CD14-positive monocyte (primary cell): ENCODE measurements around the gene KRT17. TPM values are rescaled to one million over a fixed set of nuclear protein-coding genes. Genes with fewer than 3 reads are reported as not detected.
A peak's percentile ranks its signal among the peaks of the same experiment; 100 is the strongest.

Source experiments
- DNase-seq, 3 donors: peaks; one replicate each; pipeline ENCODE4 v3.0.0-alpha.2; 2011 to 2022
- H2AFZ ChIP-seq: 2 replicates; pipeline ENCODE4 v1.6.0; 2012; ENCODE audit warnings: mild to moderate bottlenecking, low read depth, low read length, inconsistent platforms; ENCODE audit not compliant: insufficient read depth, poor library complexity, severe bottlenecking
- H3K27ac ChIP-seq, 2 donors: 1 replicate in 1 of 2; 2 replicates in 1 of 2; pipeline ENCODE4 v1.5.1; 2012 to 2013; ENCODE audit warnings: low read length in 2 of 2, control low read depth in 1 of 2, inconsistent platforms in 1 of 2, low read depth in 1 of 2, mild to moderate bottlenecking in 1 of 2
- H3K27me3 ChIP-seq, 2 donors: one replicate each; pipeline versions ENCODE4 v1.6.0 to v1.6.1; 2011 to 2013; ENCODE audit warnings: low read length in 2 of 2; ENCODE audit not compliant: control insufficient read depth in 2 of 2, insufficient read depth in 2 of 2
- H3K36me3 ChIP-seq, 2 donors: replicated peaks in 1 of 2; 1 replicate in 1 of 2; 2 replicates in 1 of 2; pipeline versions ENCODE4 v1.5.1 to v1.6.1; 2012 to 2013; ENCODE audit warnings: low read length in 2 of 2, control low read depth in 1 of 2, inconsistent platforms in 1 of 2, mild to moderate bottlenecking in 1 of 2; ENCODE audit not compliant: insufficient read depth in 2 of 2, control insufficient read depth in 1 of 2
- H3K4me1 ChIP-seq, 2 donors: 1 replicate in 1 of 2; 2 replicates in 1 of 2; pipeline versions ENCODE4 v1.5.1 to v1.6.1; 2012 to 2013; ENCODE audit warnings: low read length in 2 of 2, control low read depth in 1 of 2, inconsistent platforms in 1 of 2, mild to moderate bottlenecking in 1 of 2, moderate library complexity in 1 of 2; ENCODE audit not compliant: insufficient read depth in 2 of 2, control insufficient read depth in 1 of 2
- H3K4me2 ChIP-seq: replicated peaks from 2 replicates; pipeline ENCODE3; 2012; ENCODE audit warnings: low read length, moderate library complexity, mild to moderate bottlenecking; ENCODE audit not compliant: poor library complexity, severe bottlenecking; ENCODE audit errors: extremely low read depth
- H3K4me3 ChIP-seq, 3 experiments: fragments of 200-600 bp in 1 of 3; sonication (generic) in 1 of 3; replicated peaks in 1 of 3; 1 replicate in 2 of 3; 2 replicates in 1 of 3; pipeline ENCODE4 v1.5.1; 2011 to 2013; ENCODE audit warnings: low read length in 3 of 3, mild to moderate bottlenecking in 3 of 3, control low read depth in 2 of 3, low read depth in 2 of 3, inconsistent platforms in 1 of 3, moderate library complexity in 1 of 3
- H3K79me2 ChIP-seq: 2 replicates; pipeline ENCODE4 v1.6.0; 2012; ENCODE audit warnings: mild to moderate bottlenecking, control low read depth, inconsistent platforms, low read length, moderate library complexity; ENCODE audit not compliant: insufficient read depth
- H3K9ac ChIP-seq: 2 replicates; pipeline ENCODE4 v1.6.0; 2017; ENCODE audit warnings: low read length, mild to moderate bottlenecking; ENCODE audit not compliant: insufficient read depth, poor library complexity, severe bottlenecking
- H3K9me3 ChIP-seq, 2 donors: replicated peaks in 1 of 2; 1 replicate in 1 of 2; 2 replicates in 1 of 2; pipeline versions ENCODE4 v1.5.1 to v1.6.1; 2012 to 2013; ENCODE audit warnings: low read length in 2 of 2, control low read depth in 1 of 2; ENCODE audit not compliant: control insufficient read depth in 1 of 2, insufficient read depth in 1 of 2
- H4K20me1 ChIP-seq: 2 replicates; pipeline ENCODE4 v1.6.0; 2012; ENCODE audit warnings: mild to moderate bottlenecking, low read length, control low read depth, moderate library complexity; ENCODE audit not compliant: insufficient read depth
- H3K27ac Mint-ChIP-seq, 7 donors: one replicate each; pipeline ENCODE4 v1.8.0; 2020; ENCODE audit warnings: mild to moderate bottlenecking in 7 of 7, mixed read lengths in 7 of 7, moderate library complexity in 6 of 7, inconsistent platforms in 2 of 7
- H3K27me3 Mint-ChIP-seq, 3 donors: one replicate each; pipeline ENCODE4 v1.8.0; 2021 to 2022; ENCODE audit warnings: low read depth in 3 of 3, mild to moderate bottlenecking in 3 of 3, mixed read lengths in 3 of 3, moderate library complexity in 3 of 3, inconsistent platforms in 1 of 3
- H3K36me3 Mint-ChIP-seq, 2 donors: one replicate each; pipeline ENCODE4 v1.8.0; 2020; ENCODE audit warnings: mixed read lengths in 2 of 2, inconsistent platforms in 1 of 2, mild to moderate bottlenecking in 1 of 2
- H3K4me1 Mint-ChIP-seq: one replicate; pipeline ENCODE4 v1.8.0; 2020; ENCODE audit warnings: mild to moderate bottlenecking, mixed read lengths
- H3K4me3 Mint-ChIP-seq, 2 donors: one replicate each; pipeline ENCODE4 v1.8.0; 2020; ENCODE audit warnings: mild to moderate bottlenecking in 2 of 2, mixed read lengths in 2 of 2, moderate library complexity in 1 of 2
- H3K9me3 Mint-ChIP-seq, 7 donors: one replicate each; pipeline ENCODE4 v1.8.0; 2020 to 2022; ENCODE audit warnings: mixed read lengths in 7 of 7, mild to moderate bottlenecking in 6 of 7, moderate library complexity in 6 of 7, inconsistent platforms in 2 of 7
- WGBS: methylation state at CpG from one replicate; pipeline ENCODE4 v1.1.5; 2013; ENCODE audit warnings: missing lambda C conversion rate; ENCODE audit not compliant: insufficient coverage; 5-methylcytosine and 5-hydroxymethylcytosine counted together
- intact Hi-C, 2 donors: fragments of 100-400 bp; cut with micrococcal nuclease; formaldehyde crosslinking; loops; one replicate each; pipeline versions ENCODE4 v1.15.0 to v1.15.1; 2023
- polyA plus RNA-seq, 3 donors: library from polyadenylated mRNA; depleted of rRNA in 1 of 3; unstranded in 2 of 3; stranded (reverse) in 1 of 3; fragments of 300-500 nt in 2 of 3; fragments of >200 nt in 1 of 3; fragmentation: Illumina TruSeq in 2 of 3; gene quantifications; 1 replicate in 2 of 3; 2 replicates in 1 of 3; pipeline ENCODE4 v1.2.3, GENCODE V29; 2012 to 2021
- TF ChIP-seq, protein P1 (sequence below): fragments of 200-600 bp; IDR thresholded peaks from one replicate; pipeline ENCODE4 v1.8.0; 2022; ENCODE audit warnings: antibody characterized with exemption, mild to moderate bottlenecking

The KRT17 gene
- polyA plus RNA-seq, 3 donors: 0.49 TPM; not detected in 2

DNA sequence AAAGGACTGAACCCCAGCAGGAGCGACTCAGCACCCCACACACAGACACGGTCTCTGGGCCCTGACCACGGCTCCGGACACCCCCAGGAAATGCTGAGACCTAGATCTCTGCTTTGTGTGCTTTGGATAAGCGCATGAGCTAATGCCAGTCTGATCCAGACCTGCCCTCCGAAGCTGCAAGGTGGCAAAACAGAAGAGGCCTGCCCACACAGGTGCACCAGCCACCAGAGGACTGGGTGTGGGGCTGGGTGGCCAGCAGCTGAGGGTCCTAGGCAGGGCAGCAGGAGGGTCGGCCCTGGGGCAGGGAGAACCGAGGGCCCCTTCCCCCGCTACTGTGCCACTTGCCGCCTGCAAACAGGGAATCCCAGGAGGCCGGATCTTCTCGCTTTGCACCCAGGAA lies 33.6 kb upstream of the KRT17 start:
- H3K4me3 Mint-ChIP-seq: no peak overlapping the region
- H3K36me3 ChIP-seq: no peaks in the 10 kb centered on the region
- no peaks in the 10 kb centered on the region for H3K9me3 ChIP-seq
- TF ChIP-seq, protein P1, sequence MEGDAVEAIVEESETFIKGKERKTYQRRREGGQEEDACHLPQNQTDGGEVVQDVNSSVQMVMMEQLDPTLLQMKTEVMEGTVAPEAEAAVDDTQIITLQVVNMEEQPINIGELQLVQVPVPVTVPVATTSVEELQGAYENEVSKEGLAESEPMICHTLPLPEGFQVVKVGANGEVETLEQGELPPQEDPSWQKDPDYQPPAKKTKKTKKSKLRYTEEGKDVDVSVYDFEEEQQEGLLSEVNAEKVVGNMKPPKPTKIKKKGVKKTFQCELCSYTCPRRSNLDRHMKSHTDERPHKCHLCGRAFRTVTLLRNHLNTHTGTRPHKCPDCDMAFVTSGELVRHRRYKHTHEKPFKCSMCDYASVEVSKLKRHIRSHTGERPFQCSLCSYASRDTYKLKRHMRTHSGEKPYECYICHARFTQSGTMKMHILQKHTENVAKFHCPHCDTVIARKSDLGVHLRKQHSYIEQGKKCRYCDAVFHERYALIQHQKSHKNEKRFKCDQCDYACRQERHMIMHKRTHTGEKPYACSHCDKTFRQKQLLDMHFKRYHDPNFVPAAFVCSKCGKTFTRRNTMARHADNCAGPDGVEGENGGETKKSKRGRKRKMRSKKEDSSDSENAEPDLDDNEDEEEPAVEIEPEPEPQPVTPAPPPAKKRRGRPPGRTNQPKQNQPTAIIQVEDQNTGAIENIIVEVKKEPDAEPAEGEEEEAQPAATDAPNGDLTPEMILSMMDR: no peak
- no peaks in the 10 kb centered on the region for H3K9me3 Mint-ChIP-seq
- H3K27me3 Mint-ChIP-seq: peaks cover 2 to 6% (median 5%) of the 10 kb centered on the region in 3 donors
- H3K4me1 Mint-ChIP-seq: peaks cover 2% of the 10 kb centered on the region
- H3K4me3 ChIP-seq: no peak overlapping the region
- no peaks in the 10 kb centered on the region for H4K20me1 ChIP-seq
- no peaks in the 10 kb centered on the region for H3K27me3 ChIP-seq
- intact Hi-C loops: no loop called here
- H3K27ac ChIP-seq: no peak overlapping the region
- no peak overlapping the region for H2AFZ ChIP-seq
- no peak overlapping the region for H3K27ac Mint-ChIP-seq
- WGBS: 80% methylated on average over 11 of the region's 12 CpGs
- no peaks in the 10 kb centered on the region for H3K36me3 Mint-ChIP-seq
- H3K9ac ChIP-seq: no peak overlapping the region
- no peaks in the 10 kb centered on the region for H3K79me2 ChIP-seq
- DNase-seq: no peak
- H3K4me1 ChIP-seq: no peaks in the 10 kb centered on the region
- no peak overlapping the region for H3K4me2 ChIP-seq

DNA sequence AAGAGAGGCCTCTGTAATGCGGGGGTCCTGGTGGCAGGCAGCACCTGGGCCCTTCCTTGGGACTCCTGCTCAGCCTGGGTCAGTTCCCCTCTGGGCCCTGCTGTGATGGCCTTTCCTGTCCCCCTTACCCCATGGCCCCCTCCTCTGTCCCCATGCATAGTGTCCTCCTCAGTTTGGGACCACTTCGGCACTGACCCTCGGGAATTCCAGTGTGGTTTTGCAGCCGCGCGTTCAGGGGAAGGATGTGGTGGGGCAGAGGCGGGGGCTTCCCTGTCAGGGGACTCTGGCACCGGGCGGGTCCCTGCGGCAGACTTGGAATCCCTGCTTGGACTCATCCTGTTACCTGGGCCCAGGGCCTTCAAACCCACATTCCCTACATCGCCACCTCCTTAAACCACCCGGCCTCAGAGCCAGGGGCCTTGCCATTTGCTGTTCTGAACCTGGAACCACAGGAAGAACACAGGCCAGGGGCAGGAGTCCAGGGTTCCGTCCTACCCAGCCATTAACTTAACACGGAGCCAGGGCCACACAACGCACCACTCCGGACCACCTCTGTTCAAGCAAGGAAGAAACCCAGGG lies 32.9 kb upstream of the KRT17 start:
- H3K79me2 ChIP-seq: no peaks in the 10 kb centered on the region
- H2AFZ ChIP-seq: no peak overlapping the region
- H3K4me2 ChIP-seq: no peak overlapping the region
- no peaks in the 10 kb centered on the region for H3K4me1 ChIP-seq
- H4K20me1 ChIP-seq: no peaks in the 10 kb centered on the region
- intact Hi-C loops: no loop called here
- H3K27me3 ChIP-seq: no peaks in the 10 kb centered on the region
- H3K27ac Mint-ChIP-seq: peak overlapping the region in 1 of 7 donors; percentile 26
- H3K9ac ChIP-seq: no peak overlapping the region
- WGBS: 80% methylated on average over 5 of the region's 16 CpGs
- no peaks in the 10 kb centered on the region for H3K4me1 Mint-ChIP-seq
- no peaks in the 10 kb centered on the region for H3K36me3 Mint-ChIP-seq
- no peak for DNase-seq
- no peaks in the 10 kb centered on the region for H3K9me3 ChIP-seq
- no peaks in the 10 kb centered on the region for H3K36me3 ChIP-seq
- H3K9me3 Mint-ChIP-seq: no peaks in the 10 kb centered on the region
- no peak overlapping the region for H3K4me3 ChIP-seq
- peaks cover 2 to 6% (median 5%) of the 10 kb centered on the region in 3 donors for H3K27me3 Mint-ChIP-seq
- TF ChIP-seq, protein P1: no peak
- H3K27ac ChIP-seq: no peak overlapping the region
- H3K4me3 Mint-ChIP-seq: no peak overlapping the region
